Measurements from ENCODE around the gene LKAAEAR1. TPM values are rescaled to one million over a fixed set of nuclear protein-coding genes. Genes with fewer than 3 reads are reported as not detected.

The LKAAEAR1 gene
- total and polyA plus RNA-seq, 9 of the 15 experiments (the other 6 are each of a cell fraction or from before 2014, with no cell fraction given): not detected

DNA sequence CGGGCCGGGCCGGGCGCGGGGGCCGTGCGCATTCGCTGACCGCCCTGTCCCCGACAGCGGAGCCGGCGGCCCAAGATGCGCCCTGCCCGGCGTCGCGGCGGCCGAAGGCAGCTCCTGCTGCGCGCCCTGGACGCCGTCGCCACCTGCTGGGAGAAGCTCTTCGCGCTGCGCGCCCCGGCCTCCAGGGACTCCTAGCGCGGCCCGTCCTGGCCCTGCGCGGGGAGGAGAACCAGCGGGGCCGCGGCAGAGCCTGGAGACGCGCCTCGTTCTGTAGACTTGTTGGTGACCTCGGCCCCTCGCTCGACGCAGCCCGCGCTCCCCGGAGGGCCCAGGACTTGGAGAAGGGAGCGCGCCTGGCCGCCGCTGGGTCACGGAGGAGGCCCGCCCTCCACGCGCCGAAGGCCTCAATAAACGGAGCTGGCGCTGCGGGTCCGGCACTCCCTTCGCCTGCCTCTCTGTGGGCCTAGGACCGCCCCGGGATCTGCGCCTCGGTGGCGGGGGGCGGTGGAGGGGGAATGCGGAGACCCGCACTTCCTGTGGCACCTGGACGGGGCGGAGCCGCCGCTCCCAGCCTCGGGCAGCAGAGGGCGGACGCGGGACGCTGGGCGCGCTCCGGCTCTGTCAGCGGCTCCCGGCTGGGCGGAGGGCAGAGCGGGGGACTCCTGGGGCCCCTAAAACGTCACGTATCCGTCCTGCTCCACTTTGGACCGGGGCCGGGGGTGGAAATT, 45.5 kb downstream of the LKAAEAR1 start (continued):
- TF ChIP-seq HMG20B (CRISPR knock-in tag; IDR thresholded peaks at IDR 0.05): no peak
- TF ChIP-seq CEBPG (CRISPR knock-in tag; IDR thresholded peaks at IDR 0.05): 0 out of 2 replicates have a peak, but pooled peaks have one; percentile 16
- TF ChIP-seq CEBPG (tag; conservative IDR thresholded peaks at IDR 0.05 in 1 of 2, IDR thresholded peaks at IDR 0.05 in 1 of 2): no peak
- no peak for TF ChIP-seq STAT5B (CRISPR knock-in tag; IDR thresholded peaks at IDR 0.05)
- TF ChIP-seq BCLAF1 (IDR thresholded peaks at IDR 0.05; ENCODE audit: borderline replicate concordance in 1 of 2, control insufficient read depth in 1 of 2, low read depth in 2 of 2, low read length in 1 of 2): no peak
- TF ChIP-seq SIRT6 (IDR thresholded peaks at IDR 0.05; ENCODE audit: low read depth, low read length): no peak
- 0 out of 4 replicates have a peak, but pooled peaks have one; percentile 24 to 26 for TF ChIP-seq RCOR1 (IDR thresholded peaks at IDR 0.05; ENCODE audit: borderline replicate concordance in 1 of 2, low read depth in 2 of 2, low read length in 2 of 2)
- no peak for TF ChIP-seq ZNF140 (CRISPR knock-in tag; IDR thresholded peaks at IDR 0.05)
- no peak for TF ChIP-seq ZNF445 (CRISPR knock-in tag; IDR thresholded peaks at IDR 0.05; ENCODE audit: low read depth)
- TF ChIP-seq PURB (CRISPR knock-in tag; IDR thresholded peaks at IDR 0.05; ENCODE audit: low read depth): no peak
- no peak for TF ChIP-seq ZNF23 (CRISPR knock-in tag; IDR thresholded peaks at IDR 0.05)
- TF ChIP-seq, protein P1, sequence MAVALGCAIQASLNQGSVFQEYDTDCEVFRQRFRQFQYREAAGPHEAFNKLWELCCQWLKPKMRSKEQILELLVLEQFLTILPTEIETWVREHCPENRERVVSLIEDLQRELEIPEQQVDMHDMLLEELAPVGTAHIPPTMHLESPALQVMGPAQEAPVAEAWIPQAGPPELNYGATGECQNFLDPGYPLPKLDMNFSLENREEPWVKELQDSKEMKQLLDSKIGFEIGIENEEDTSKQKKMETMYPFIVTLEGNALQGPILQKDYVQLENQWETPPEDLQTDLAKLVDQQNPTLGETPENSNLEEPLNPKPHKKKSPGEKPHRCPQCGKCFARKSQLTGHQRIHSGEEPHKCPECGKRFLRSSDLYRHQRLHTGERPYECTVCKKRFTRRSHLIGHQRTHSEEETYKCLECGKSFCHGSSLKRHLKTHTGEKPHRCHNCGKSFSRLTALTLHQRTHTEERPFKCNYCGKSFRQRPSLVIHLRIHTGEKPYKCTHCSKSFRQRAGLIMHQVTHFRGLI (CRISPR knock-in tag; IDR thresholded peaks at IDR 0.05): no peak
- no peak for TF ChIP-seq CAMTA2 (CRISPR knock-in tag; conservative IDR thresholded peaks at IDR 0.05)
- TF ChIP-seq, protein P2, sequence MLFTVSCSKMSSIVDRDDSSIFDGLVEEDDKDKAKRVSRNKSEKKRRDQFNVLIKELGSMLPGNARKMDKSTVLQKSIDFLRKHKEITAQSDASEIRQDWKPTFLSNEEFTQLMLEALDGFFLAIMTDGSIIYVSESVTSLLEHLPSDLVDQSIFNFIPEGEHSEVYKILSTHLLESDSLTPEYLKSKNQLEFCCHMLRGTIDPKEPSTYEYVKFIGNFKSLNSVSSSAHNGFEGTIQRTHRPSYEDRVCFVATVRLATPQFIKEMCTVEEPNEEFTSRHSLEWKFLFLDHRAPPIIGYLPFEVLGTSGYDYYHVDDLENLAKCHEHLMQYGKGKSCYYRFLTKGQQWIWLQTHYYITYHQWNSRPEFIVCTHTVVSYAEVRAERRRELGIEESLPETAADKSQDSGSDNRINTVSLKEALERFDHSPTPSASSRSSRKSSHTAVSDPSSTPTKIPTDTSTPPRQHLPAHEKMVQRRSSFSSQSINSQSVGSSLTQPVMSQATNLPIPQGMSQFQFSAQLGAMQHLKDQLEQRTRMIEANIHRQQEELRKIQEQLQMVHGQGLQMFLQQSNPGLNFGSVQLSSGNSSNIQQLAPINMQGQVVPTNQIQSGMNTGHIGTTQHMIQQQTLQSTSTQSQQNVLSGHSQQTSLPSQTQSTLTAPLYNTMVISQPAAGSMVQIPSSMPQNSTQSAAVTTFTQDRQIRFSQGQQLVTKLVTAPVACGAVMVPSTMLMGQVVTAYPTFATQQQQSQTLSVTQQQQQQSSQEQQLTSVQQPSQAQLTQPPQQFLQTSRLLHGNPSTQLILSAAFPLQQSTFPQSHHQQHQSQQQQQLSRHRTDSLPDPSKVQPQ (CRISPR knock-in tag; IDR thresholded peaks at IDR 0.05; ENCODE audit: borderline replicate concordance): no peak
- TF ChIP-seq TSC22D4 (tag; IDR thresholded peaks at IDR 0.05): no peak
- no peak for TF ChIP-seq COPS2 (conservative IDR thresholded peaks at IDR 0.05)
- TF ChIP-seq ATF1 (CRISPR knock-in tag; IDR thresholded peaks at IDR 0.05): no peak
- no peak for TF ChIP-seq ATF1 (tag; IDR thresholded peaks at IDR 0.05)
- TF ChIP-seq HNRNPUL1 (IDR thresholded peaks at IDR 0.05; ENCODE audit: low read length): no peak
- TF ChIP-seq RFX5 (IDR thresholded peaks at IDR 0.05; ENCODE audit: low read depth, low read length): no peak
- no peak for TF ChIP-seq RNF2 (IDR thresholded peaks at IDR 0.05)
- TF ChIP-seq ZKSCAN3 (CRISPR knock-in tag; IDR thresholded peaks at IDR 0.05): no peak

Data from K562 (cell line).